B cell (primary cell): ENCODE results near the gene RASSF3. TPM values are rescaled to one million over a fixed set of nuclear protein-coding genes. Genes with fewer than 3 reads are reported as not detected.
A peak's percentile ranks its signal among the peaks of the same experiment; 100 is the strongest.

Experiments
- ATAC-seq: fragments of 200-7000 bp; cut with Tn5 transposase; one replicate; pipeline ENCODE4 v1.10.0; 2021; ENCODE audit warnings: low read depth, mild to moderate bottlenecking, moderate number of reproducible peaks, moderate library complexity
- CTCF ChIA-PET: fragments of 350-600 bp; sonication (Branson Sonifier 250); formaldehyde crosslinking; loops from one replicate; lab custom pipeline; 2021; ENCODE audit warnings: antibody characterized with exemption, inconsistent platforms; lab: Charles Lee
- POLR2A ChIA-PET: fragments of 350-600 bp; sonication (Branson Sonifier 250); formaldehyde crosslinking; loops from one replicate; lab custom pipeline; 2021; ENCODE audit warnings: antibody characterized with exemption; lab: Charles Lee
- DNase-seq: peaks from one replicate; pipeline ENCODE4 v3.0.0; 2013
- H2AFZ ChIP-seq: 2 replicates; pipeline ENCODE4 v1.6.1; 2012; ENCODE audit warnings: mild to moderate bottlenecking, low read depth, low read length; ENCODE audit not compliant: insufficient read depth, poor library complexity, severe bottlenecking
- H3K27ac ChIP-seq, 2 donors: 1 replicate in 1 of 2; 2 replicates in 1 of 2; pipeline ENCODE4 v1.5.1; 2012 to 2013; ENCODE audit warnings: low read length in 2 of 2, mild to moderate bottlenecking in 2 of 2, moderate library complexity in 1 of 2
- H3K27me3 ChIP-seq, 4 experiments: fragments of 200-600 bp in 1 of 4; sonication (generic) in 1 of 4; replicated peaks in 1 of 4; 1 replicate in 2 of 4; 2 replicates in 2 of 4; pipeline versions ENCODE4 v1.6.1 to v1.7.0; 2013 to 2016; ENCODE audit warnings: low read length in 3 of 4, mild to moderate bottlenecking in 2 of 4, mixed read lengths in 1 of 4, moderate library complexity in 1 of 4; ENCODE audit not compliant: insufficient read depth in 4 of 4, control insufficient read depth in 3 of 4; ENCODE audit errors: control extremely low read depth in 1 of 4
- H3K36me3 ChIP-seq, 2 experiments: replicated peaks in 1 of 2; 1 replicate in 1 of 2; 2 replicates in 1 of 2; pipeline versions ENCODE4 v1.6.1 to v1.7.1; 2013; ENCODE audit warnings: low read length in 1 of 2; ENCODE audit not compliant: insufficient read depth in 2 of 2, control insufficient read depth in 1 of 2; ENCODE audit errors: control extremely low read depth in 1 of 2, extremely low read depth in 1 of 2
- H3K4me1 ChIP-seq, 2 donors: fragments of 200-600 bp in 1 of 2; sonication (generic) in 1 of 2; 1 replicate in 1 of 2; 2 replicates in 1 of 2; pipeline versions ENCODE4 v1.5.1 to v1.6.1; 2013 to 2017; ENCODE audit warnings: low read length in 2 of 2; ENCODE audit not compliant: control insufficient read depth in 2 of 2, insufficient read depth in 2 of 2
- H3K4me2 ChIP-seq: replicated peaks from 2 replicates; pipeline ENCODE3; 2012; ENCODE audit warnings: mild to moderate bottlenecking, low read depth, low read length; ENCODE audit not compliant: poor library complexity, severe bottlenecking
- H3K4me3 ChIP-seq, 5 experiments: fragments of 200-600 bp in 1 of 5; sonication (generic) in 1 of 5; 1 replicate in 3 of 5; 2 replicates in 2 of 5; pipeline versions ENCODE4 v1.5.1 to v1.7.0; 2011 to 2016; ENCODE audit warnings: low read length in 4 of 5, mild to moderate bottlenecking in 4 of 5, low read depth in 2 of 5, control low read depth in 1 of 5, moderate library complexity in 1 of 5; ENCODE audit not compliant: insufficient read depth in 1 of 5; ENCODE audit errors: control extremely low read depth in 1 of 5, extremely low read depth in 1 of 5
- H3K79me2 ChIP-seq: fragments of 200-600 bp; sonication (generic); one replicate; pipeline ENCODE4 v1.6.0; 2016; ENCODE audit warnings: low read length; ENCODE audit not compliant: control insufficient read depth, insufficient read depth
- H3K9ac ChIP-seq: fragments of 200-600 bp; sonication (generic); 2 replicates; pipeline ENCODE4 v1.6.1; 2017; ENCODE audit warnings: mild to moderate bottlenecking, low read length, moderate library complexity
- H3K9me3 ChIP-seq, 3 donors: one replicate each; pipeline versions ENCODE4 v1.6.1 to v1.7.1; 2013; ENCODE audit warnings: low read length in 2 of 3; ENCODE audit not compliant: control insufficient read depth in 2 of 3, insufficient read depth in 1 of 3; ENCODE audit errors: control extremely low read depth in 1 of 3
- H4K20me1 ChIP-seq: 2 replicates; pipeline ENCODE4 v1.6.0; 2012; ENCODE audit warnings: mild to moderate bottlenecking, low read length; ENCODE audit not compliant: insufficient read depth, control insufficient read depth, poor library complexity, severe bottlenecking
- H3K27ac Mint-ChIP-seq: one replicate; pipeline ENCODE4 v1.8.0; 2021; ENCODE audit warnings: mixed read lengths
- H3K27me3 Mint-ChIP-seq: one replicate; pipeline ENCODE4 v1.8.0; 2021; ENCODE audit warnings: mixed read lengths
- H3K4me1 Mint-ChIP-seq: one replicate; pipeline ENCODE4 v1.8.0; 2021; ENCODE audit warnings: mixed read lengths
- H3K4me3 Mint-ChIP-seq: one replicate; pipeline ENCODE4 v1.8.0; 2021; ENCODE audit warnings: mixed read lengths
- H3K9me3 Mint-ChIP-seq: one replicate; pipeline ENCODE4 v1.8.0; 2022; ENCODE audit warnings: mixed read lengths; ENCODE audit not compliant: insufficient read depth
- CTCF ChIP-seq: fragments of 200-600 bp; IDR thresholded peaks from one replicate; pipeline ENCODE4 v1.8.0; 2022; ENCODE audit warnings: antibody characterized with exemption, mild to moderate bottlenecking
- EZH2 ChIP-seq: IDR thresholded peaks from 2 replicates; pipeline ENCODE4 v1.6.1; 2012; ENCODE audit warnings: borderline replicate concordance, low read depth, mild to moderate bottlenecking, moderate library complexity, low read length; ENCODE audit not compliant: insufficient read depth, poor library complexity, severe bottlenecking
- WGBS: methylation state at CpG from one replicate; pipeline ENCODE4 v1.1.5; 2013; ENCODE audit warnings: missing lambda C conversion rate; ENCODE audit not compliant: insufficient coverage; 5-methylcytosine and 5-hydroxymethylcytosine counted together
- intact Hi-C: fragments of 100-400 bp; cut with micrococcal nuclease; formaldehyde crosslinking; loops from one replicate; pipeline ENCODE4 v1.10.0; 2022
- polyA plus RNA-seq: library from polyadenylated mRNA; depleted of rRNA; stranded (reverse); fragments of >200 nt; gene quantifications from 2 replicates; pipeline ENCODE4 v1.2.3, GENCODE V29; 2012
- total RNA-seq, 2 donors: library from RNA; stranded (reverse); fragments of 120-200 nt in 1 of 2; gene quantifications; 1 replicate in 1 of 2; 2 replicates in 1 of 2; pipeline versions ENCODE4 v1.2.3 to v1.2.4, GENCODE V29; 2013 to 2022

The RASSF3 gene
- total and polyA plus RNA-seq, 2 donors (not counting 1 experiment from before 2014, with no cell fraction given) = 25.8 to 104 TPM

GRCh38 chr12:64655141-64655540 lies 44.8 kb downstream of the RASSF3 start:
- H3K27ac ChIP-seq = peak overlapping the region in 1 of 2 donors; percentile 38
- H3K27ac Mint-ChIP-seq = peak overlapping the region; percentile 2
- DNase-seq (no peak), ATAC-seq (no peak)
- TF ChIP-seq EZH2 (no peak), CTCF (no peak)
- no peaks in the 10 kb centered on the region for H3K9me3 Mint-ChIP-seq
- peaks cover 100% of the 10 kb centered on the region for H3K79me2 ChIP-seq
- intact Hi-C loops = no loop called here
- no peaks in the 10 kb centered on the region for H3K9me3 ChIP-seq
- H3K4me1 ChIP-seq = peaks cover 34 to 52% of the 10 kb centered on the region in 2 donors
- H3K4me3 ChIP-seq = no peak overlapping the region
- no peak overlapping the region for H3K4me2 ChIP-seq
- H2AFZ ChIP-seq = no peak overlapping the region
- no peak overlapping the region for H3K4me3 Mint-ChIP-seq
- 100% methylated on average over 2 of the region's 3 CpGs for WGBS
- no peak overlapping the region for H3K9ac ChIP-seq
- POLR2A ChIA-PET = interaction anchor here (0.7 kb wide), 1 partner anchor 90 kb away, joined by 11 read pairs; no protein-coding TSS in a partner anchor
- H3K27me3 Mint-ChIP-seq = no peaks in the 10 kb centered on the region
- H3K4me1 Mint-ChIP-seq = peaks cover 77% of the 10 kb centered on the region
- CTCF ChIA-PET = interaction anchor here (1.0 kb wide), 1 partner anchor 13 kb away, joined by 3 read pairs; no protein-coding TSS in a partner anchor
- peaks cover 55% of the 10 kb centered on the region for H4K20me1 ChIP-seq
- no peaks in the 10 kb centered on the region for H3K27me3 ChIP-seq
- H3K36me3 ChIP-seq = peaks cover 0 to 12% of the 10 kb centered on the region in 2 experiments

GRCh38 chr12:64656429-64656828 lies 46.1 kb downstream of the RASSF3 start:
- no peak for ATAC-seq
- H3K27me3 ChIP-seq = no peaks in the 10 kb centered on the region
- Mint-ChIP-seq H3K9me3 (no peaks in the 10 kb centered on the region), H3K4me1 (peaks cover 76% of the 10 kb centered on the region), H3K4me3 (no peak overlapping the region), H3K27me3 (no peaks in the 10 kb centered on the region), H3K27ac (peak overlapping the region; percentile 8)
- TF ChIP-seq EZH2 (no peak), CTCF (no peak)
- POLR2A ChIA-PET = no interaction called here
- H3K4me3 ChIP-seq = no peak overlapping the region
- intact Hi-C loops = no loop called here
- peaks cover 100% of the 10 kb centered on the region for H3K79me2 ChIP-seq
- CTCF ChIA-PET = interaction anchor here (1.0 kb wide), 1 partner anchor 11 kb away, joined by 3 read pairs; no protein-coding TSS in a partner anchor
- H3K9me3 ChIP-seq = peaks cover 0 to 3% (median 0%) of the 10 kb centered on the region in 3 donors
- peaks cover 50% of the 10 kb centered on the region for H4K20me1 ChIP-seq
- peaks cover 23 to 47% of the 10 kb centered on the region in 2 donors for H3K4me1 ChIP-seq
- peak overlapping the region in 1 of 2 donors; percentile 47 for H3K27ac ChIP-seq
- H2AFZ ChIP-seq = no peak overlapping the region
- DNase-seq = no peak
- WGBS = 100% methylated on average over 1 of the region's 1 CpG
- no peak overlapping the region for H3K9ac ChIP-seq
- peaks cover 0 to 19% of the 10 kb centered on the region in 2 experiments for H3K36me3 ChIP-seq
- no peak overlapping the region for H3K4me2 ChIP-seq
